HG03196 (cell line): ENCODE data around the gene SDC1.

Source experiments
- ATAC-seq: cut with Tn5 transposase; IDR thresholded peaks from one replicate; pipeline ENCODE4 v1.9.1; 2021; ENCODE audit not compliant: unreplicated experiment

The SDC1 gene

DNA sequence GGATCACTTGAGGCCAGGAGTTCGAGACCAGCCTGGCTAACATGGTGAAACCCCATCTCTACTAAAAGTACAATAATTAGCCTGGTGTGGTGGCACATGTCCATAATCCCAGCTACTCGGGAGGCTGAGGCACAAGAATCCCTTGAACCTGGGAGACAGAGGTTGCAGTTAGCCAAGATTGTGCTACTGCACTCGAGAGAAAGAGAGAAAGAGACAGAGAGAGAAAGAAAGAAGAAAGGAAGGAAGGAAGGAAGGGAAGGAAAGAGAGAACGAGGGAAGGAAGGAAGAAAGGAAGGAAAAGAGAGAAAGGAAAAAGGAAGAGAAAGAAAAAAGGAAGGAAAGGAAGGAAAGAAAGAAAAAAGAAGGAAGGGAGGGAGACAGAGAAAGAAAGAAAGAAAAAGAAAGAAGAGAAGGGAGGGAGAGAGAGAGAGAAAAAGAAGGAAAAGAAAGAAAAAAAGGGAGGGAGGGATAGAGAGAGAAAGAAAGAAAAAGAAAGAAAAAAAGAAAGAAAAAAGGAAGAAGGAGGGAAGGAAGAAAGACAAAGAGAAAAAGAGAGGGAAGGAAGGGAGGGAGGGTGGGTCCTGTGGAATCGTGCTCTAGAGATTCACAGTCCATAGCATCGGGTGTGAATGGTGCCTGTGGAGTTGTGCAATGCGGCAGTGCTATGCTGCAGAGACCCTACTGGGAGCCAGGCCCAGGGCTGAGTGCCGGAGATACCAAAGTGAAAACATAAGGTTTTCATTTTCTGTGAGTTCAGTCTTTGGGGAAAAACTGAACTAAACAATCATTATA, 4.6 kb upstream of the SDC1 start:
- no peak for ATAC-seq

DNA sequence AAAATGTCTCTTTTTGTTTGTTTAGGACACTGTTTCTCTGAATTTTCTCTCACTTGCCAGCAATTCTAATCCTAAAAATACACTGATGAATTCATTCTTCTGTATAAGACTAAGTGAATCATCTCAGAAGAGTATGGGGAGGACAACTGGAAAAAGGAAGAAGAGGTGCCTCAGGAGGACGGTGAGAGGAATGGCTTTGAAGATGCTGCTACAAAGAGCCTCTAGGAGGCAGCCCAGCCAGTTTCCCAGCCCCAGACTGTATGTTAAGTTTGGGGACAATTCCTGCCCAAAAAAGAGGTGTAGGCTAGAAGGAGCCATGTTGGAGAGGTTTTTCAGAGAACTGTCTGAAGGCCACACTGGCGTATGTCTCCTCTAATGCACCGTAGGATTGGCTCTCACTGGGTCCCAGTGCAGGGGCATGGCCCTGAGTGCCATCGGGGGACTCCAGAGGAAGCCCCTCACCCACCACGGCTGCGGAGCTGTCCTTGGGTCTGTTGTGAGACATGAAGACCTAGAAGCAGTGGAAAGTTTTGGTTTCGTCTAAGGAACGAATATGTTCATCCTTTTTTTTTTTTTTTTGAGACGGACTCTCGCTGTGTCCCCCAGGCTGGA, 3.1 kb upstream of the SDC1 start:
- no peak for ATAC-seq

DNA sequence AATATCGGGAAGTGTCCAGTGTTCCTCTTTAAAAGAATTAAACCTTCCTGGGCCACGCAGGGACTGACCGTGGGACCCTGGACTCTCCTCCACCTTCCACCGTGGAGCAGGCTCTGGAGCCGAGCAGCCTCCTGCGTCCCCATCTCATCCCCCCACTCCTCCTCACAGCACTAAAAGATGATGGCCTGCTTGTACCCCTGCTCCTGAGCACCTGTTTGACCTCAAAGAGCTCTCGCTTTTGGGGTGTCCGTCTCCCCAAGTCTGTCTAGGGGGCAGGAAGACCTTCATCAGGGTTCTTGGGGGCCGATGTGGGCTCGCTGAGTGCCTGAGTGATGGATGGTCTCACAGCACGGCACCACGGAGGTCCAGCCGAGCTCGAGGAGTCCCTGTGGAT, 1.2 kb upstream of the SDC1 start:
- no peak for ATAC-seq

DNA sequence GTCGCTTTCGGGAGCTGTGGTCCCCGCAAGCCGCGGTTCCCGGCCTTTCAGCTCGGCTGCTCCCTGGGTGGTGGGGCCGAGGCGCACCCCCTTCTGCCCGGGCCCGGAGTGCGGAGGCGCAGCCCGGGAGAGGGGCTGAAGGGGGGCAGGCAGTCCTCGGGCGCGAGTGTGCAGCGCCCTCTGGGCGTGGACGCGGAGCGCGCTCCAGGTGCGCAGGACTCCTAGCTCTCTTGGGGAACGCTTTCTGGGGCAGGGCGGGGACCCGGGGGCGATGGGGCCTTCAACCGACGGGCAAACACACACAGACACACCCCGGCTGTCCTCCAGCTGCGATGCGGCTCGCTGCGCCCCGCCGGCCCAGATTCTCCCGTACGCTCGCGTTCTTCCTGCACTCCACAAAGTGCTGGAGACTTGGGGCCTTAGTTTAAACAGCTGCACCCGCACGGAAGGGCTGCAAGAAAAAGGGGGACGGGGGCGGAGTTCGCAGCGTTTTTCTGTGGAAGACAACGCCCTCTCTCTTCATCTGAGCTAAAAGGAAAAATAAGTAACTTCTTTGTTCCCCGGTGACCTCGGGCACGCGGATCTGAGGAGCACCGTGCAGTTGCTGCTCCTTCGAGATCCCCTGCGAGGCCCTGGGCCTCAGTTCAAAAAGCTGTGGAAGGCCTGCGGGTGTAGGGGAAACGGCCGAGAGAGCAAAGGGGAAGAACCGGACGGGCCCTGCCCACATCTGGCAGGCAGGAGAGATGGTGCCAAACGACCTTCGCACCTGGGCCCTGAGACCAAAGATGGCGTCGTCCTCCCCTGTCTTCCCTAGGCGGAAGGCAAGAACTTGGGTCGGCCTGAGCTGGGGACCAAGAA, 593 bp upstream of the SDC1 start:
- peak; percentile 49 for ATAC-seq

DNA sequence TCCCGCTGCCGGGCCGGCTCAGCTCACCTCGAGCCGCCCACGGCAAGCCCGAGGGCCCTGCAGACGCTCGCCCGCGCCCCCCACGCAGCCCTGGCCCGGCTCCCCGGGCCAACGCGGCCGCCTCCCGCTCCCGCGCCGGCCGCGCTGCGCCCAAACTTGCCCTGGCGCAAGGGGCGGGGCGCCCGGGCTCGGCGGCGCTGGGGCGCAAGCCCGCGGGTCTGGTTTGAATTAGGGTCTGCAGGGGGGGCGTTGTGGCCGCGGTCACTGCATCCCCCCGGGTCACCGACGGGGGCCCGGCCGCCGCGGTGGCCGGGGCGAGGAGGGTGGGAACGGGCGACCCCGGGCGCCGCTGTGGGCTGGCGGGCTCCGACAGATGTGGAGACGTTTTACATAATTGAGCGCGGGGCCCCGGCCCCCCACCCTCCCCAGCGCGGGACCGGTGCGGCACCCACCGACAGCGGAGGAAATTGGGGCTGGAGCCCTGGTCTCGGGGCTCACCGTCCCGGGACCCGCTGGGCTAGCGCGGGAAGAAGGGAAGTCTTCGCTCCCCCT, 690 bp downstream of the SDC1 start:
- ATAC-seq = no peak

DNA sequence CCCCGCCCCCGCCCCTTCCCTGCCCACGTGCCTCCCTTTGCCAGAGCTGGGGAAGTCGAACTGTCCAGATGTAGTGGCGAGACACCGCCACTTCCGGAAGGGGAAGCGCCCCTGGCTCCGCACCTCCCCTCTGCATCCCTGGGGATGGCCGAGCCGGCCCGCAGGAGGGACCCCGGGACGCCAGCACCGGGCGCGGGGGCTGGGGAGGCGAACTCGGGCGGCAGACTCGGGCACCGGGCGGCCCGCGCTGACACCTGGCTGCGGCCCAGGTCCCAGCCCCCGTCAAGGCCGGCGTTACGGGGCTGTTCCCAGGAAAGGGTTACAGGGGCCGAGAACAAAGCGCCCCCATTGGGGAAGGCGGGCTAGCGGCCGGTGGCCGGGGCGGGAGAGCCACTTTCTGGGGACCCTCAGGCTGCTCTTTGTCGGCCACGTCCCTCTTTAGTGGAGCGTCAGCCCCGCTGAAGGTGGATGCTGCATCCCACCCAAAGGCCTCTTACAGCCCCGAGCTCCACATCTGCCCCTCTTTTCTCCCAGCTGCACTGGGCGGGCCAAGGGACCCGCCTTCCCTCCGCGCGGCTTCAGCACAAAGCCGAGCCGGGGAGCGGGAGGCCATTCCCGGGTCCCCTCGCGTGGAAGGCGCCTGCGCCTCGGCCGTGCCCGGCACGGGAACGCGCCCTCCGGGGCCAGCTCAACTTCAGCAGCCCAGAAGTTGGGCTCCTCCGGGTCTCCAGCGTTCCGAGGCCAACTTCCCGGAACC, 1.3 kb downstream of the SDC1 start:
- ATAC-seq = no peak

DNA sequence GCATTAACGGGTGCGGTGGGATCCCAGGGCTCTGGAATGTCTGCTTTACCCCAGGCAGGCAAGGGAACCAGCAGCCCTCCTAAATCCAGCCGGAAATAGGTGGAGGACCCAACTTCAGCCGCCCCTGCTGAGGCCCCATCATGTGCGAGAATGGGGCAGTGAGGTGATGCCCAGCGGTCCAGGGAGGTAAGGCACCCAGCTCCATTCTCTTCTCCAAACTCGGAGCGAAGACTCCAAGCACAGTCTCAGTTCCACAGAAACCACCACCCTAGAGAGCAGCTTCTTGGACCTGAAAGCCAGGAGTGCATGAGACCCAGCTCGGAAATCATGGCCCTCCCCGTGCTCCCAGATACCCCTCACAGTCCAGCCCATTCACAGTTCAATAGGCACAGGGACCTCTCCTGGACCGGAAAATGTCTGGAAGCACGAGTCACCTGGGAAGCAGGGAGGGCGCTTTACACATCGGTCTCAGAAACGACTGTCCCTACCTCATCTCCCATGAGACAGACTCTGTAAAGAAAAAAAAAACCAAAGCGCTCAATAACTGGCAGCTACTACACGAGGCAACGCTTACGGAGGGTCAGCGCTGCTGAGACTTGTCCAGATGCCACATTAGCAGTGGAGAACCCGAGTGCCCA, 2.0 kb downstream of the SDC1 start:
- no peak for ATAC-seq

DNA sequence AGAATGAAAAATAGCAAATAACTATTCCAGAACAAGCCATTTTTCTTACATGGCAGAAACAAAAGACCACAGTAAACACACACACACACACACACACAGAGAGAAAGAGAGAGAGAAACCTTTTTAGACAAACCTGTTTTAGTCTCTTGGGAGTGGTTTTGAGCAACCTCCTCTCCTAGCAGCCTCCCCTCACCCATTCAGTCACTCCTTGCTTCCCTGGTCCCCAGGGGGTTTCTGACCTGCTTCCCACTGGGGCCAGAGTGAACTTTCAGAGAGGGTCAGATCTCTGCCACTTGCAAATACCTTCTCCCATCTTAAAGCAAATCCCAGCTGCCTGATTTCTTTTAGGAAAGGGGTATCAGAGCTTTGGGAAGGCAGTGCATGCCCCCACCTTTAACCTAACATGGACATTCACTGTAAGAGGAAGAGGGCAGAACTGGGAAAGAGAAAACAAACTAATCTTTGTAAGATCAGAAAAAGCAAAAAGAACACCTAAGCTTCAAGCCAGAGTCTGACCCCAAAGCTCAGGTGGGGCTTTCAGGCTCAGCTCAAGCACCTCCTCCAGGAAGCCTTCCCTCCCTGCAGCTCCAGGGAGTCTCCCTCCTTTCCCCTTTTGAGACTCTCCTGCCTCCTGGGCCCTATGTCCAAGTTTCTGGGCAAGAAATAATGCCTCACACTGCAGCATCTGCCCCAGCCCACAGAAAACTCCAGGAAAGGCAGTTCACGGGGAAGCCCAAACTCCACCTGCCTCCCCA, 2.7 kb downstream of the SDC1 start:
- no peak for ATAC-seq

DNA sequence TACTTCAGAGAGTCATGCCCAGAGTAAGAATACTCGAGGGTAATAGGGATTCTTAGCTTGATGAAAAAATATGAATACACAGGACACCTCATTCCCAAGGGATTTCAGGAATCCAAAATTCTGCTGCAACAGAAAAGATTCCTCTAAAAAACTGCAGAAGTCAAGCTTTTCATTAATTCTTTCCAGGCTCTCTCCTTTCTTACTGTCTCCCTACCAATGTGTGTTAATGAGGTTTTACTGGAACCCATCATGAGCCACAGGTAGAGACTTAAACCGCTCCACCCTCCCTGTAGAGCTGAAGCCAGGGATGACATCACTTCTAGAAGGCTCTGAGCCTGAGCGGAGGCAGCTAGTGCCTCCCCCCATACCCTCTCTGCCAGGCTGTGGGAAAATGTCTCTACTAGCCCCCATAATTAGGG, 3.4 kb downstream of the SDC1 start:
- ATAC-seq = no peak

DNA sequence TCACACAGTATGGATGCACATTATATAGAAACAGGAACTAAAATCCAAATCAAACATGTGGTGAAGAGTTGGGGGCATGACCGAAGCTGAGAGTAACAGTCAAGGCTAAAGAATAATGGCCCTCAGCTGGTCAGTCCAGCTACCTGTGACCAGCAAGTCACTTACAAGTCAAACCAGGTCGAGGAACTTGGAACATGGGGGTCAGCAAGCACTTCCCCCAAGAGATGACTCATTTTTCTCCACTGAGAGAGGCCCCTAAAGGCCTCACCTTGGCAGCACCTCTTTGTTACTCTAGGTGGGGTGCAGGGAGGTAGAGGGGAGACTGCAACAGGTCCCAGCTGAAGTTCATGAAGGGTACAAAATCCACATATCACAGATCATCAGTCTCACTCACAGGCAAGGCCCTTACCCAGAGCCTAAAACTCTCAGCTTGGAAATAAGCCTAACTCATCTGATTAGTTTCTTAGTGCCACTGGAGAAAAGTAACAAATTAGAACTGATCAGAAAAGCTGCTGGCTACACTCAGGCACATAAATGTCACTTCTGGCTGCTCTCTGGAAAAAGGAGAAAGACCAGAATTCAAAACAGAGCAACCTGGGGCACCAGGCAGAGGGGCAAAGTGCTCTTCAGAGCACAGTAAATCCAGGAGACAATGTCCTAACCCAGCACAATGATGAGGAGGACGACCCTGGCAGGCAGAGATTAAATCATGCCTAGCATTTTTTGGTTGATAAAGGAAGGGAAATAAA, 4.0 kb downstream of the SDC1 start:
- ATAC-seq = no peak

DNA sequence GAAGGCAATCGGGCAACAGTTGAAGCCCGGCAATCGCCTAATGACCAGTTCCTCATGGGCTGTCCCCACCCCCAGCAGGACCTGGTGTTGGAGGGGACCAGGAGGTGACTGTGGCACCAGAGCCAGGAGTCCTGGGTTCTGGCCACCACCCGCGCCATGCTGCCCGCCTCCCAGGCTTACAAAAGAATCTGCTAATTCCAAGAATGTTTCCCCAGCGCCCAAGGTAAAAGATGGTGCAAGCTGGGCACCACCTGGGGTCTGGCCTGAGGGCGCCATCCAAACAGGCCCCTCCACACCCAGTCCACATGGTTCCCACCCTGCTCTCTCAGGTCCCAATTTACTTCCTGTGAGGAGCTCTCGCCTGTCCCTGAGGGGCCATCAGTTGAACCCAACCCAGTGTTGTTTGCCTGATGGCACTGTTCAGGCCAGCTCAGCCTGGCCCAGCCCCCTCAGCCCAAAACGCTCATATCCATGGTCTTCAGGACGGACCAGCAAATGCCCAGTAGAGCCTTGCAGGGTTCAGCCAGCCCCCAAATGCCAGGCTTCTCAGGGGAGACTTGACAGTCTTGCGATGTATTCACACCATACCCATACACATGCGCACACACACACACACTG, 5.1 kb downstream of the SDC1 start:
- ATAC-seq = no peak

DNA sequence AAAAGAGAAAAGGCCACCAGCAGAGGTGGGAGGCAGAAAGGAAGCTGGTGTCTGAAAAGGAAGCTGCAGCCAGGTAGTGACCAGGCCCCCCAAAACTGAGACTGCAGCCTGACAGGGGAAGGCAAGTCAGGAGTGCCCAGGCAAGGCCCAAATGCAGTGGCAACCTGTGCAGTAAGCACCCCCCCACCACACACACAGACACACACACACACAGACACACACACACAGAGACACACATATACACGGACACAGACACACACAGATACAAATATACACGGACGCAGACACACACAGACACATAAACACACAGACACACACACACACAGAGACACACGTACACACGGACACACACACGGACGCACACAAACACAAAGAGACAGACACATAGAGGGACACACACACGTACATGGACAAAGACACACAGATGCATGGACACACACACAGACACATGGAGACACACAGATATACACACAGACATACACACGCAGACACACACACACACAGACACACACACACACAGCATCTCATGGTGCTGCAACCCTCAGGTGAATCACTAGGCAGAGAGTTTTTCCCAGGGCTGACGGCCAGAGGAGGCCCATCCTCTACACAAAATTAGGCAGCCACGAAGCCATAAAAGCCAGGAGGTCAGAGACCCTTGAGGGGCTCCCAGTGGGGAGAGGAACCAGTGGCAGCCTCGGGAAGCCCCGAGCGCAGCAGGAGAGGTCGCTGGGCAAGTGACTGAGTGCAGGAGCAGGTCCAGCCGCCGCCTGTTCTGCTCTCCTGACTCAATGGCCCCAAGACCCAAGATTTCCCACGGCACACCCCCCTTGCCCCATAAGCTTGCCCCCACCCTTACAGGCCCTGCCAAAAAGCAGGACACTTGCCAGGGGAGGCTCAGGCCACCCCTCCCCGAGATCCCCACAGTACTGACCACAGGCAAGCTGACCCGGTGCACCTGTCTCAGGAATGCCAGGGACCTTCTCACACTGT, 6.3 kb downstream of the SDC1 start:
- ATAC-seq = no peak

DNA sequence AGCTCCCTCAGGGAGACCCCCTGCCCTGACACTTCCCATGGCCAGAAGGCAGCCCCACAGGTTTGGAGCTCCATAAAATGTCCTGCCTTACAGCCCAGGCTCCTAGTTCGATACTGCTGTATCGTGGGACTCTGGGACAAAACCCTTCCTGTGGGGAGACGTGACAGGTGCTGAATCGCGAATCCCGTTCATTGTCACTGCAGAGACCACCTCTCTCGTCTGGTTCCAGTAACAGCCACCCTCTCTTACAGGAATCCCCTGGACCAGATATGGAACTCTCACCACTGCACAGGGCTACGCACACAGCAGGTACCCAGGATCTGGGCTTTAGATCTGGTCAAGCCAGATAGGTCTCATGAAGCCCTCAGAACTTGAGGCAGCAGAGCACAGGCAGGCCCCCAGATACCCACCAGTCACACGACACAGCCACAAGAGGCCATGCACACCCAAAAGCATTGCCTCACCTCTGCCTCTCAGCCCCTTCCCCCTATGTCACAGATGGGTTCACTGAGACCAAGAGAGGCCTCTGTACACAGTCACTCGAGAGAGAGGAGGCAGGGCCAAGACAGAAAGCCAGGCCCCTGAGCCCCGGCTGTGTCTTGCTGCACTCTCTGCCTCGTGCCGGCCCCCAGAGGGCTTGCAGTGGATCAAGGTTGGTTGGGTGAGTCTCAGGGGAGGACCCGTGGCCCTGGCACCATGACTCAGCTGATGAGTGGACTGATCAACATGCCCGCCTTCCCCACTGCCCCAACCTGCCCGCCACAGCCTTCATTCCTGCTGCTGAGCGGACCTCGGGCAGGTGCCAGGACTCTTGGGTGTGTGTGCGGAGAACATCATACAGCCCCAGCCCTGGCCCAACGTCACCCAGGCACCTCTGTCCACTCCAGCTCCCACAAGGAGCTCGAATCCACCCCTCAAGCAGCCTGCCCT, 7.6 kb downstream of the SDC1 start:
- ATAC-seq = no peak

DNA sequence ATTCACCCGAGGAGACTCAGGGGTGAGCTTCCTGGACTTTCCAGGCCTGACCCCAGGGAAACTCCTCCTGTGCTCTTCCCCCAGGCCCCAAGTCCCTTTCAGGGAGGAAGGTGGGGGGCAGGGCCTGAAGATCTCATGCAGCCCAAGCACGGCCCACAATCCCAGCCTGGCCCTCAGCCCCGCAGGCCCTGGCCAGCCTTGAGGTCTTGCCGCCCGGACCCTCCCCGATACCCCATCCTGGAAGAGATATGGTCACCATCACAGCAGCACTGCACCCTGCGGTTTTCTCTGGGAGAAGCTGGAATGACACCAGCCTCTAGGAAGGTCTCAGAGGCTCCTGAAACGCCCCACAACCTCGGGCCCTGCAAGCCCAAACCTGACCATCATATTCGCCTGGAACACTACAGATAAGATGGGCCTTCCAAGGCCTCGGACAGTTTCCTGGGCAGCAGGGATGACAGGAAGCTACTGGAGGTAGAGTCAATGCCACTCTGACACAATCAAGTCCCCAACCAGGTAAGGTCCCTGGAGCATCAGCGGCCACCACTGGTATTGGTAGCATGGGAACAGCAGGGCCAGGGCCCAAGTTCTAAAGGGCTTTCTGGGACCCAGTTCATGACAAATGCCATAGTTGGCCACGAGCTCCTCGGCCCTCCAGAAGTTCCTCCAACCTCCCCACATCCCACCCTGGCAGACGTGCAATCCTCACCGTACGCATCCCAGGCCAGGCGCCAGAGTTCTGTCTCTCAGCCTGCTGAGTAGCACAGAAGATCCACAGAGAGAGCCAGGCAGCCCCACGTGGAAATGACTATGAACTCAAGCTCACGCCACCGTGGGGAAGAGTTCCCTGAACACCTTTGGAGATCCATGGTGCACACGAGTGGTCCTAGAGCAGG, 8.6 kb downstream of the SDC1 start:
- no peak for ATAC-seq
